ENCODE measurements around the gene ZNF784. TPM values are rescaled to one million over a fixed set of nuclear protein-coding genes. Genes with fewer than 3 reads are reported as not detected.
A peak's percentile ranks its signal among the peaks of the same experiment; 100 is the strongest.

ZNF784 gene
- total and polyA plus RNA-seq, 2 of the 13 experiments (the other 11 are each of a cell fraction or from before 2014, with no cell fraction given): 4.1 to 4.2 TPM

DNA sequence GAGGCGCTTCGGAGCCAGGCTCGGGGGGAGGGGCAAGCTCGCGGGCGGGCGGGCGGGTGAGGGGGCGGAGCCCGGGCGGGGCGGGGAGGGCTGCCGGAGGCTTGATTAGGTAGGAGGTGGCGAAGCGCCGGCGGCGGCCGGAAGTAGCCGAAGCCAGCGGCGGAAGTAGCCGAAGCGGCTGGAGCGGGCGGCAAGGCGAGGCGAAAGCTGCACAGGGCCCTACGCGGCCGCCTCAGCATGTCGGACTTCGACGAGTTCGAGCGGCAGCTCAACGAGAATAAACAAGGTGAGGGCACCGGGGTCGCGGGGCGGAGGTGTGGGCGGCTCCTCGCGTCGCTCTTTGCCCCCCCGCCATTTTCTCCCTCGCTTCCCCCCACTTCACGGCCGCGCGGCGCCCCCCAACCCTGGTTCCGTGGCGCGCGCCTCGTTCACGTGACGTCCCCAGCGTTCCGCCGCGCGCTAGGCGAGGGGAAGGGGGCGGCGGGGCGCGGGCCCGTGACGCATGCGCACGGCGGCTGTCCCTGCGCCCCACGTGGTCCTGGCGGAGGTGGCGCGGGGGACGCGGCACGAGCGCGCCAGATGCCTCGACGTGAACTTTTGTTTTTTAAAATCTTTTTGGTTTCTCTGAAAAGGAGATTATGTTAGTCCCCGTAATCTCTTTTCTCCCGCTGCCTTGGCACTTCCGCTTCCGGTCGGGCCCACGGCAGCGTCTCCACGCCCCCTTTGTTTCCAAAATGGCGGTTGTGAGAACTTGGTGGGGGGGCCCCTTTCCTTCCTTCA, 30.7 kb upstream of the ZNF784 start, which contains the start of gene U2AF2 (continued):
- TF ChIP-seq, protein P1, sequence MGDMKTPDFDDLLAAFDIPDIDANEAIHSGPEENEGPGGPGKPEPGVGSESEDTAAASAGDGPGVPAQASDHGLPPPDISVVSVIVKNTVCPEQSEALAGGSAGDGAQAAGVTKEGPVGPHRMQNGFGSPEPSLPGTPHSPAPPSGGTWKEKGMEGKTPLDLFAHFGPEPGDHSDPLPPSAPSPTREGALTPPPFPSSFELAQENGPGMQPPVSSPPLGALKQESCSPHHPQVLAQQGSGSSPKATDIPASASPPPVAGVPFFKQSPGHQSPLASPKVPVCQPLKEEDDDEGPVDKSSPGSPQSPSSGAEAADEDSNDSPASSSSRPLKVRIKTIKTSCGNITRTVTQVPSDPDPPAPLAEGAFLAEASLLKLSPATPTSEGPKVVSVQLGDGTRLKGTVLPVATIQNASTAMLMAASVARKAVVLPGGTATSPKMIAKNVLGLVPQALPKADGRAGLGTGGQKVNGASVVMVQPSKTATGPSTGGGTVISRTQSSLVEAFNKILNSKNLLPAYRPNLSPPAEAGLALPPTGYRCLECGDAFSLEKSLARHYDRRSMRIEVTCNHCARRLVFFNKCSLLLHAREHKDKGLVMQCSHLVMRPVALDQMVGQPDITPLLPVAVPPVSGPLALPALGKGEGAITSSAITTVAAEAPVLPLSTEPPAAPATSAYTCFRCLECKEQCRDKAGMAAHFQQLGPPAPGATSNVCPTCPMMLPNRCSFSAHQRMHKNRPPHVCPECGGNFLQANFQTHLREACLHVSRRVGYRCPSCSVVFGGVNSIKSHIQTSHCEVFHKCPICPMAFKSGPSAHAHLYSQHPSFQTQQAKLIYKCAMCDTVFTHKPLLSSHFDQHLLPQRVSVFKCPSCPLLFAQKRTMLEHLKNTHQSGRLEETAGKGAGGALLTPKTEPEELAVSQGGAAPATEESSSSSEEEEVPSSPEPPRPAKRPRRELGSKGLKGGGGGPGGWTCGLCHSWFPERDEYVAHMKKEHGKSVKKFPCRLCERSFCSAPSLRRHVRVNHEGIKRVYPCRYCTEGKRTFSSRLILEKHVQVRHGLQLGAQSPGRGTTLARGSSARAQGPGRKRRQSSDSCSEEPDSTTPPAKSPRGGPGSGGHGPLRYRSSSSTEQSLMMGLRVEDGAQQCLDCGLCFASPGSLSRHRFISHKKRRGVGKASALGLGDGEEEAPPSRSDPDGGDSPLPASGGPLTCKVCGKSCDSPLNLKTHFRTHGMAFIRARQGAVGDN (CRISPR knock-in tag; IDR thresholded peaks at IDR 0.05): peak; percentile 95
- TF ChIP-seq, protein P2, sequence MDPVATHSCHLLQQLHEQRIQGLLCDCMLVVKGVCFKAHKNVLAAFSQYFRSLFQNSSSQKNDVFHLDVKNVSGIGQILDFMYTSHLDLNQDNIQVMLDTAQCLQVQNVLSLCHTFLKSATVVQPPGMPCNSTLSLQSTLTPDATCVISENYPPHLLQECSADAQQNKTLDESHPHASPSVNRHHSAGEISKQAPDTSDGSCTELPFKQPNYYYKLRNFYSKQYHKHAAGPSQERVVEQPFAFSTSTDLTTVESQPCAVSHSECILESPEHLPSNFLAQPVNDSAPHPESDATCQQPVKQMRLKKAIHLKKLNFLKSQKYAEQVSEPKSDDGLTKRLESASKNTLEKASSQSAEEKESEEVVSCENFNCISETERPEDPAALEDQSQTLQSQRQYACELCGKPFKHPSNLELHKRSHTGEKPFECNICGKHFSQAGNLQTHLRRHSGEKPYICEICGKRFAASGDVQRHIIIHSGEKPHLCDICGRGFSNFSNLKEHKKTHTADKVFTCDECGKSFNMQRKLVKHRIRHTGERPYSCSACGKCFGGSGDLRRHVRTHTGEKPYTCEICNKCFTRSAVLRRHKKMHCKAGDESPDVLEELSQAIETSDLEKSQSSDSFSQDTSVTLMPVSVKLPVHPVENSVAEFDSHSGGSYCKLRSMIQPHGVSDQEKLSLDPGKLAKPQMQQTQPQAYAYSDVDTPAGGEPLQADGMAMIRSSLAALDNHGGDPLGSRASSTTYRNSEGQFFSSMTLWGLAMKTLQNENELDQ (CRISPR knock-in tag; IDR thresholded peaks at IDR 0.05; ENCODE audit: borderline replicate concordance): no peak
- TF ChIP-seq CBFB (CRISPR knock-in tag; IDR thresholded peaks at IDR 0.05): peak; percentile 44; the same call in 1 of the 2 replicates
- TF ChIP-seq, protein P3, sequence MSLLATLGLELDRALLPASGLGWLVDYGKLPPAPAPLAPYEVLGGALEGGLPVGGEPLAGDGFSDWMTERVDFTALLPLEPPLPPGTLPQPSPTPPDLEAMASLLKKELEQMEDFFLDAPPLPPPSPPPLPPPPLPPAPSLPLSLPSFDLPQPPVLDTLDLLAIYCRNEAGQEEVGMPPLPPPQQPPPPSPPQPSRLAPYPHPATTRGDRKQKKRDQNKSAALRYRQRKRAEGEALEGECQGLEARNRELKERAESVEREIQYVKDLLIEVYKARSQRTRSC (CRISPR knock-in tag; IDR thresholded peaks at IDR 0.05; ENCODE audit: low read depth): no peak
- TF ChIP-seq, protein P4, sequence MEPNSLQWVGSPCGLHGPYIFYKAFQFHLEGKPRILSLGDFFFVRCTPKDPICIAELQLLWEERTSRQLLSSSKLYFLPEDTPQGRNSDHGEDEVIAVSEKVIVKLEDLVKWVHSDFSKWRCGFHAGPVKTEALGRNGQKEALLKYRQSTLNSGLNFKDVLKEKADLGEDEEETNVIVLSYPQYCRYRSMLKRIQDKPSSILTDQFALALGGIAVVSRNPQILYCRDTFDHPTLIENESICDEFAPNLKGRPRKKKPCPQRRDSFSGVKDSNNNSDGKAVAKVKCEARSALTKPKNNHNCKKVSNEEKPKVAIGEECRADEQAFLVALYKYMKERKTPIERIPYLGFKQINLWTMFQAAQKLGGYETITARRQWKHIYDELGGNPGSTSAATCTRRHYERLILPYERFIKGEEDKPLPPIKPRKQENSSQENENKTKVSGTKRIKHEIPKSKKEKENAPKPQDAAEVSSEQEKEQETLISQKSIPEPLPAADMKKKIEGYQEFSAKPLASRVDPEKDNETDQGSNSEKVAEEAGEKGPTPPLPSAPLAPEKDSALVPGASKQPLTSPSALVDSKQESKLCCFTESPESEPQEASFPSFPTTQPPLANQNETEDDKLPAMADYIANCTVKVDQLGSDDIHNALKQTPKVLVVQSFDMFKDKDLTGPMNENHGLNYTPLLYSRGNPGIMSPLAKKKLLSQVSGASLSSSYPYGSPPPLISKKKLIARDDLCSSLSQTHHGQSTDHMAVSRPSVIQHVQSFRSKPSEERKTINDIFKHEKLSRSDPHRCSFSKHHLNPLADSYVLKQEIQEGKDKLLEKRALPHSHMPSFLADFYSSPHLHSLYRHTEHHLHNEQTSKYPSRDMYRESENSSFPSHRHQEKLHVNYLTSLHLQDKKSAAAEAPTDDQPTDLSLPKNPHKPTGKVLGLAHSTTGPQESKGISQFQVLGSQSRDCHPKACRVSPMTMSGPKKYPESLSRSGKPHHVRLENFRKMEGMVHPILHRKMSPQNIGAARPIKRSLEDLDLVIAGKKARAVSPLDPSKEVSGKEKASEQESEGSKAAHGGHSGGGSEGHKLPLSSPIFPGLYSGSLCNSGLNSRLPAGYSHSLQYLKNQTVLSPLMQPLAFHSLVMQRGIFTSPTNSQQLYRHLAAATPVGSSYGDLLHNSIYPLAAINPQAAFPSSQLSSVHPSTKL (CRISPR knock-in tag; IDR thresholded peaks at IDR 0.05): peak; percentile 9; the same call in 1 of the 2 replicates
- no peak for TF ChIP-seq ZNF652 (CRISPR knock-in tag; IDR thresholded peaks at IDR 0.05; ENCODE audit: borderline replicate concordance, low read depth)
- TF ChIP-seq KDM2A (CRISPR knock-in tag; IDR thresholded peaks at IDR 0.05; ENCODE audit: borderline replicate concordance, low read depth): peak; percentile 76; the same call in 1 of the 2 replicates
- no peak for TF ChIP-seq ZC3H4 (CRISPR knock-in tag; IDR thresholded peaks at IDR 0.05; ENCODE audit: borderline replicate concordance)
- no peak for TF ChIP-seq FOXA1 (IDR thresholded peaks at IDR 0.05)
- TF ChIP-seq FOXA1 (CRISPR knock-in tag; IDR thresholded peaks at IDR 0.05): no peak
- no peak for TF ChIP-seq ZNF782 (CRISPR knock-in tag; IDR thresholded peaks at IDR 0.05; ENCODE audit: borderline replicate concordance)
- no peak for TF ChIP-seq POLR2AphosphoS2 (IDR thresholded peaks at IDR 0.05; ENCODE audit: low read depth, low read length)
- 0 out of 2 replicates have a peak, but pooled peaks have one; percentile 42 for TF ChIP-seq ZNF567 (CRISPR knock-in tag; IDR thresholded peaks at IDR 0.05; ENCODE audit: borderline replicate concordance)
- TF ChIP-seq ZBTB8A (CRISPR knock-in tag; IDR thresholded peaks at IDR 0.05; ENCODE audit: borderline replicate concordance, low read depth): 0 out of 2 replicates have a peak, but pooled peaks have one; percentile 24
- TF ChIP-seq, protein P5, sequence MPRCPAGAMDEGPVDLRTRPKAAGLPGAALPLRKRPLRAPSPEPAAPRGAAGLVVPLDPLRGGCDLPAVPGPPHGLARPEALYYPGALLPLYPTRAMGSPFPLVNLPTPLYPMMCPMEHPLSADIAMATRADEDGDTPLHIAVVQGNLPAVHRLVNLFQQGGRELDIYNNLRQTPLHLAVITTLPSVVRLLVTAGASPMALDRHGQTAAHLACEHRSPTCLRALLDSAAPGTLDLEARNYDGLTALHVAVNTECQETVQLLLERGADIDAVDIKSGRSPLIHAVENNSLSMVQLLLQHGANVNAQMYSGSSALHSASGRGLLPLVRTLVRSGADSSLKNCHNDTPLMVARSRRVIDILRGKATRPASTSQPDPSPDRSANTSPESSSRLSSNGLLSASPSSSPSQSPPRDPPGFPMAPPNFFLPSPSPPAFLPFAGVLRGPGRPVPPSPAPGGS (CRISPR knock-in tag; IDR thresholded peaks at IDR 0.05): peak; percentile 74
- TF ChIP-seq ZBTB1 (CRISPR knock-in tag; IDR thresholded peaks at IDR 0.05; ENCODE audit: borderline replicate concordance): no peak

Measured in HepG2 (cell line).